Liver (tissue), 9 donors: ENCODE data around the gene IL1RAPL2. TPM values are rescaled to one million over a fixed set of nuclear protein-coding genes. Genes with fewer than 3 reads are reported as not detected.

Source experiments
- DNase-seq: peaks from one replicate; pipeline ENCODE4 v3.0.0-alpha.2; 2017; ENCODE audit warnings: low spot score
- H3K27ac ChIP-seq, 2 donors: one replicate each; pipeline ENCODE4 v1.7.0; 2013; ENCODE audit warnings: inconsistent platforms in 2 of 2, low read length in 2 of 2, control low read depth in 1 of 2, low read depth in 1 of 2, mild to moderate bottlenecking in 1 of 2
- H3K27me3 ChIP-seq, 4 donors: one replicate each; pipeline versions ENCODE4 v1.6.1 to v1.7.0; 2013; ENCODE audit warnings: low read length in 3 of 4, inconsistent platforms in 1 of 4, mild to moderate bottlenecking in 1 of 4, moderate library complexity in 1 of 4; ENCODE audit not compliant: control insufficient read depth in 4 of 4, insufficient read depth in 4 of 4
- H3K36me3 ChIP-seq, 4 donors: one replicate each; pipeline versions ENCODE4 v1.6.1 to v1.7.0; 2013; ENCODE audit warnings: low read length in 3 of 4, mild to moderate bottlenecking in 3 of 4, low read depth in 1 of 4, moderate library complexity in 1 of 4; ENCODE audit not compliant: control insufficient read depth in 4 of 4, insufficient read depth in 3 of 4
- H3K4me1 ChIP-seq, 4 donors: one replicate each; pipeline versions ENCODE4 v1.6.1 to v1.7.0; 2013; ENCODE audit warnings: low read length in 3 of 4, mild to moderate bottlenecking in 3 of 4, moderate library complexity in 1 of 4; ENCODE audit not compliant: control insufficient read depth in 4 of 4, insufficient read depth in 4 of 4
- H3K4me3 ChIP-seq, 3 donors: one replicate each; pipeline versions ENCODE4 v1.6.1 to v1.7.0; 2013; ENCODE audit warnings: low read length in 3 of 3, control low read depth in 1 of 3, low read depth in 1 of 3, mild to moderate bottlenecking in 1 of 3
- H3K9ac ChIP-seq, 2 donors: one replicate each; pipeline ENCODE4 v1.7.0; 2013; ENCODE audit warnings: low read length in 2 of 2, mild to moderate bottlenecking in 2 of 2, moderate library complexity in 2 of 2, control low read depth in 1 of 2, low read depth in 1 of 2
- H3K9me3 ChIP-seq, 4 donors: one replicate each; pipeline versions ENCODE4 v1.6.1 to v1.7.0; 2013; ENCODE audit warnings: low read length in 3 of 4; ENCODE audit not compliant: control insufficient read depth in 4 of 4
- EGR1 ChIP-seq, 2 donors: IDR thresholded peaks; 2 replicates each; pipeline ENCODE4 v1.6.1; 2016 to 2018; ENCODE audit warnings: antibody characterized with exemption in 2 of 2, low read depth in 2 of 2
- FOXA1 ChIP-seq: IDR thresholded peaks from 2 replicates; pipeline ENCODE4 v1.6.1; 2016; ENCODE audit warnings: antibody characterized with exemption
- FOXA2 ChIP-seq: IDR thresholded peaks from 2 replicates; pipeline ENCODE4 v1.6.1; 2016; ENCODE audit warnings: antibody characterized with exemption
- GABPA ChIP-seq, 2 donors: IDR thresholded peaks in 1 of 2; conservative IDR thresholded peaks in 1 of 2; 2 replicates each; pipeline ENCODE4 v1.6.1; 2016; ENCODE audit warnings: antibody characterized with exemption in 2 of 2, mild to moderate bottlenecking in 1 of 2, moderate library complexity in 1 of 2
- HNF4A ChIP-seq, 2 donors: conservative IDR thresholded peaks; 2 replicates each; pipeline ENCODE4 v1.6.1; 2016; ENCODE audit warnings: antibody characterized with exemption in 2 of 2, mild to moderate bottlenecking in 2 of 2
- HNF4G ChIP-seq: IDR thresholded peaks from 2 replicates; pipeline ENCODE4 v1.6.1; 2016; ENCODE audit warnings: antibody characterized with exemption
- JUND ChIP-seq, 2 donors: IDR thresholded peaks; 2 replicates each; pipeline ENCODE4 v1.6.1; 2016; ENCODE audit warnings: antibody characterized with exemption in 2 of 2
- NR2F2 ChIP-seq: IDR thresholded peaks from 2 replicates; pipeline ENCODE4 v1.6.1; 2016; ENCODE audit warnings: antibody characterized with exemption
- RAD21 ChIP-seq, 2 donors: IDR thresholded peaks; 2 replicates each; pipeline ENCODE4 v1.6.1; 2016; ENCODE audit warnings: antibody characterized with exemption in 2 of 2, mild to moderate bottlenecking in 2 of 2
- RXRA ChIP-seq, 2 donors: IDR thresholded peaks; 2 replicates each; pipeline ENCODE4 v1.6.1; 2017 to 2018; ENCODE audit warnings: antibody characterized with exemption in 2 of 2, mild to moderate bottlenecking in 1 of 2
- SP1 ChIP-seq: IDR thresholded peaks from 2 replicates; pipeline ENCODE4 v1.6.1; 2018; ENCODE audit warnings: antibody characterized with exemption, mild to moderate bottlenecking
- TAF1 ChIP-seq: conservative IDR thresholded peaks from 2 replicates; pipeline ENCODE4 v1.6.1; 2016; ENCODE audit warnings: antibody characterized with exemption, mild to moderate bottlenecking
- YY1 ChIP-seq: IDR thresholded peaks from 2 replicates; pipeline ENCODE4 v1.6.1; 2016; ENCODE audit warnings: antibody characterized with exemption, mild to moderate bottlenecking
- WGBS: extraction: QIAGEN DNeasy Blood & Tissue Kit; methylation state at CpG from one replicate; pipeline ENCODE4 v1.1.7; 2013; 5-methylcytosine and 5-hydroxymethylcytosine counted together
- polyA plus RNA-seq, 2 donors: library from polyadenylated mRNA; stranded (reverse) in 1 of 2; unstranded in 1 of 2; fragments of 200-250 nt in 1 of 2; fragments of >200 nt in 1 of 2; fragmentation: Nextera tagmentation in 1 of 2; extraction: Ambion mirVana in 1 of 2; gene quantifications; one replicate each; pipeline versions ENCODE4 v1.2.1 to v1.2.3, GENCODE V29; 2013 to 2015
- total RNA-seq, 2 donors: library from RNA; depleted of rRNA; stranded (reverse); fragments of >200 nt; gene quantifications; one replicate each; pipeline ENCODE4 v1.2.3, GENCODE V29; 2014
- TF ChIP-seq, protein P1 (sequence below): fragments of 150-350 bp; IDR thresholded peaks from 2 replicates; pipeline ENCODE4 v1.5.1; 2017; ENCODE audit warnings: improper control_type of control experiment, low read depth, low read length; ENCODE audit not compliant: missing input control
- TF ChIP-seq, protein P2 (sequence below): IDR thresholded peaks from 2 replicates; pipeline ENCODE4 v1.6.1; 2016; ENCODE audit warnings: antibody characterized with exemption
- TF ChIP-seq, protein P3 (sequence below): IDR thresholded peaks from 2 replicates; pipeline ENCODE4 v1.6.1; 2016; ENCODE audit warnings: antibody characterized with exemption
- TF ChIP-seq, protein P4 (sequence below): IDR thresholded peaks from 2 replicates; pipeline ENCODE4 v1.6.1; 2016; ENCODE audit warnings: antibody characterized with exemption, mild to moderate bottlenecking
- TF ChIP-seq, protein P5 (sequence below): IDR thresholded peaks from 2 replicates; pipeline ENCODE4 v1.6.1; 2016; ENCODE audit warnings: antibody characterized with exemption
- donor health status: healthy.
- donor health status: healthy.
- donor health status: healthy.
- donor health status: healthy.
- donor health status: healthy.

Gene IL1RAPL2
- total and polyA plus RNA-seq, 4 donors: 0.20 to 1.6 (median 0.91) TPM

DNA sequence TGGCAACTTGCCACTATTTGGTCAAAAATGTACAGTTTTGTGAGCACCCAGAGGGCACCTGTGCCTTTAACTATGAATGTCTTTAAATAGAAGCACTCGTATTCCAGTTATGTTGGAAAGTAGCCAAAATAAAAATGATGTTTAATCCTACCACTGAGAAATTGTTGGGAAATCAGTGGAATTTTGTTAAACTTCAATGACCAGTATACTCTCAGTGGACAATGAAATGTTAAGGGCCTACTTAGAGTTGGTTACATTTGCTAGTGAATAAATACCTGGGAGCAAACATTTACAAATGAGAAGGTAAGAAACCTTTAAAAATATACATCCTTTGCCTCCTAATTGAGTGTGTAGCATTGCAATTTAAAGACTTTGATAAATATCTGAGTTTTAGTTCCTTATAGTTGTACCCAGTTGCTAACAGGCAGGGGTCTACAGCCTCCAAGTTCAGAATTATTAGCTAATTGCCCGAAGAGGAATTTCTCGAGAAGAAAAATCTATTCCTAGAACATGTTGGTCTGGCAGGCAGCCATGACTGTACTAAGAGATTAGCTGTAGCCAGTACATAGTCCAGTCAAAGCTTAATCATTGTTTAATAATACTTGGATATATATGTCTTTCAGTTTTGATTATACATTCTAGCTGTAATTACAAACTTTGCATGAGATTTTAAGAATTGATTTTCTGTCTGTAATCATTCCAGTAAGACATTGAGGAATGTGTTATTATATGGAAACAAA is 93.2 kb downstream of the IL1RAPL2 start (continued):
- TF ChIP-seq EGR1 (IDR thresholded peaks at IDR 0.05; ENCODE audit: low read depth in 2 of 2) (no peak), GABPA (IDR thresholded peaks at IDR 0.05 in 1 of 2, conservative IDR thresholded peaks at IDR 0.05 in 1 of 2) (no peak), NR2F2 (no peak), JUND (IDR thresholded peaks at IDR 0.05) (no peak), SP1 (peak; percentile 30), HNF4G (no peak)

DNA sequence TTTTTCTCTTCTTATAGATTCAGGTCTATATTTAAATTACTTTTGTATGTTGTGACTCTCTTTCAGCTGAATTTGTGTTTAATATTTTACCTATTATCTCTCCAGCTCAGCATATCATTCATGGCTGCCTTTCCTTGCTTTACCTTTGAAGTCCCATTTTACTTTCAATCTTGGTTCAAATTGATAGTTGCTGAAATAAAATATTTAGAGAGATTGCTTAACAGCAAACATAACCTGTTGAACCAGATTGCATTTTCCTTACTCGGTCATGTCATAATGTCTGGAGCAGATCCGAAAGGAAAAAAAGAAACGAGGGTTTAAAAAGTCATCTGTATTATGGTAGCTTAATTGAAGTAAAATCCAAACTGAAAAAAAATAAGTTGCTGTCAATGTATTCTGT is 94.1 kb downstream of the IL1RAPL2 start:
- Histone ChIP-seq H3K27me3 (peaks cover 0 to 4% (median 0%) of the 10 kb centered on the region in 4 donors), H3K9me3 (no peaks in the 10 kb centered on the region), H3K27ac (peak overlapping the region in 1 of 2 donors; percentile 37), H3K4me3 (peak overlapping the region in 1 of 3 donors; percentile 32), H3K36me3 (no peaks in the 10 kb centered on the region), H3K4me1 (peaks cover 2 to 40% (median 33%) of the 10 kb centered on the region in 4 donors), H3K9ac (no peak overlapping the region)
- no peak for DNase-seq
- TF ChIP-seq RAD21 (IDR thresholded peaks at IDR 0.05) (peak in 1 of 2 donors; percentile 20), HNF4G (peak; percentile 22), EGR1 (IDR thresholded peaks at IDR 0.05; ENCODE audit: low read depth in 2 of 2) (no peak), SP1 (peak; percentile 53), FOXA2 (no peak), GABPA (IDR thresholded peaks at IDR 0.05 in 1 of 2, conservative IDR thresholded peaks at IDR 0.05 in 1 of 2) (no peak), HNF4A (conservative IDR thresholded peaks at IDR 0.05) (peak; percentile 62 to 66), YY1 (peak; percentile 82), FOXA1 (no peak), TAF1 (no peak), RXRA (IDR thresholded peaks at IDR 0.05) (peak; percentile 64 to 67), NR2F2 (peak; percentile 24), JUND (IDR thresholded peaks at IDR 0.05) (peak; percentile 22 to 23)
- TF ChIP-seq, protein P1, sequence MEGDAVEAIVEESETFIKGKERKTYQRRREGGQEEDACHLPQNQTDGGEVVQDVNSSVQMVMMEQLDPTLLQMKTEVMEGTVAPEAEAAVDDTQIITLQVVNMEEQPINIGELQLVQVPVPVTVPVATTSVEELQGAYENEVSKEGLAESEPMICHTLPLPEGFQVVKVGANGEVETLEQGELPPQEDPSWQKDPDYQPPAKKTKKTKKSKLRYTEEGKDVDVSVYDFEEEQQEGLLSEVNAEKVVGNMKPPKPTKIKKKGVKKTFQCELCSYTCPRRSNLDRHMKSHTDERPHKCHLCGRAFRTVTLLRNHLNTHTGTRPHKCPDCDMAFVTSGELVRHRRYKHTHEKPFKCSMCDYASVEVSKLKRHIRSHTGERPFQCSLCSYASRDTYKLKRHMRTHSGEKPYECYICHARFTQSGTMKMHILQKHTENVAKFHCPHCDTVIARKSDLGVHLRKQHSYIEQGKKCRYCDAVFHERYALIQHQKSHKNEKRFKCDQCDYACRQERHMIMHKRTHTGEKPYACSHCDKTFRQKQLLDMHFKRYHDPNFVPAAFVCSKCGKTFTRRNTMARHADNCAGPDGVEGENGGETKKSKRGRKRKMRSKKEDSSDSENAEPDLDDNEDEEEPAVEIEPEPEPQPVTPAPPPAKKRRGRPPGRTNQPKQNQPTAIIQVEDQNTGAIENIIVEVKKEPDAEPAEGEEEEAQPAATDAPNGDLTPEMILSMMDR: no peak
- TF ChIP-seq, protein P2, sequence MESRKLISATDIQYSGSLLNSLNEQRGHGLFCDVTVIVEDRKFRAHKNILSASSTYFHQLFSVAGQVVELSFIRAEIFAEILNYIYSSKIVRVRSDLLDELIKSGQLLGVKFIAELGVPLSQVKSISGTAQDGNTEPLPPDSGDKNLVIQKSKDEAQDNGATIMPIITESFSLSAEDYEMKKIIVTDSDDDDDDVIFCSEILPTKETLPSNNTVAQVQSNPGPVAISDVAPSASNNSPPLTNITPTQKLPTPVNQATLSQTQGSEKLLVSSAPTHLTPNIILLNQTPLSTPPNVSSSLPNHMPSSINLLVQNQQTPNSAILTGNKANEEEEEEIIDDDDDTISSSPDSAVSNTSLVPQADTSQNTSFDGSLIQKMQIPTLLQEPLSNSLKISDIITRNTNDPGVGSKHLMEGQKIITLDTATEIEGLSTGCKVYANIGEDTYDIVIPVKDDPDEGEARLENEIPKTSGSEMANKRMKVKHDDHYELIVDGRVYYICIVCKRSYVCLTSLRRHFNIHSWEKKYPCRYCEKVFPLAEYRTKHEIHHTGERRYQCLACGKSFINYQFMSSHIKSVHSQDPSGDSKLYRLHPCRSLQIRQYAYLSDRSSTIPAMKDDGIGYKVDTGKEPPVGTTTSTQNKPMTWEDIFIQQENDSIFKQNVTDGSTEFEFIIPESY: no peak
- TF ChIP-seq, protein P3, sequence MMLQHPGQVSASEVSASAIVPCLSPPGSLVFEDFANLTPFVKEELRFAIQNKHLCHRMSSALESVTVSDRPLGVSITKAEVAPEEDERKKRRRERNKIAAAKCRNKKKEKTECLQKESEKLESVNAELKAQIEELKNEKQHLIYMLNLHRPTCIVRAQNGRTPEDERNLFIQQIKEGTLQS: peak; percentile 25
- TF ChIP-seq, protein P4, sequence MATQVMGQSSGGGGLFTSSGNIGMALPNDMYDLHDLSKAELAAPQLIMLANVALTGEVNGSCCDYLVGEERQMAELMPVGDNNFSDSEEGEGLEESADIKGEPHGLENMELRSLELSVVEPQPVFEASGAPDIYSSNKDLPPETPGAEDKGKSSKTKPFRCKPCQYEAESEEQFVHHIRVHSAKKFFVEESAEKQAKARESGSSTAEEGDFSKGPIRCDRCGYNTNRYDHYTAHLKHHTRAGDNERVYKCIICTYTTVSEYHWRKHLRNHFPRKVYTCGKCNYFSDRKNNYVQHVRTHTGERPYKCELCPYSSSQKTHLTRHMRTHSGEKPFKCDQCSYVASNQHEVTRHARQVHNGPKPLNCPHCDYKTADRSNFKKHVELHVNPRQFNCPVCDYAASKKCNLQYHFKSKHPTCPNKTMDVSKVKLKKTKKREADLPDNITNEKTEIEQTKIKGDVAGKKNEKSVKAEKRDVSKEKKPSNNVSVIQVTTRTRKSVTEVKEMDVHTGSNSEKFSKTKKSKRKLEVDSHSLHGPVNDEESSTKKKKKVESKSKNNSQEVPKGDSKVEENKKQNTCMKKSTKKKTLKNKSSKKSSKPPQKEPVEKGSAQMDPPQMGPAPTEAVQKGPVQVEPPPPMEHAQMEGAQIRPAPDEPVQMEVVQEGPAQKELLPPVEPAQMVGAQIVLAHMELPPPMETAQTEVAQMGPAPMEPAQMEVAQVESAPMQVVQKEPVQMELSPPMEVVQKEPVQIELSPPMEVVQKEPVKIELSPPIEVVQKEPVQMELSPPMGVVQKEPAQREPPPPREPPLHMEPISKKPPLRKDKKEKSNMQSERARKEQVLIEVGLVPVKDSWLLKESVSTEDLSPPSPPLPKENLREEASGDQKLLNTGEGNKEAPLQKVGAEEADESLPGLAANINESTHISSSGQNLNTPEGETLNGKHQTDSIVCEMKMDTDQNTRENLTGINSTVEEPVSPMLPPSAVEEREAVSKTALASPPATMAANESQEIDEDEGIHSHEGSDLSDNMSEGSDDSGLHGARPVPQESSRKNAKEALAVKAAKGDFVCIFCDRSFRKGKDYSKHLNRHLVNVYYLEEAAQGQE: no peak
- TF ChIP-seq, protein P5, sequence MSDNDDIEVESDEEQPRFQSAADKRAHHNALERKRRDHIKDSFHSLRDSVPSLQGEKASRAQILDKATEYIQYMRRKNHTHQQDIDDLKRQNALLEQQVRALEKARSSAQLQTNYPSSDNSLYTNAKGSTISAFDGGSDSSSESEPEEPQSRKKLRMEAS: no peak
- WGBS: 19% methylated on average over 3 of the region's 3 CpGs
